Karpas-422 (cell line): Measurements from ENCODE around the gene NPY1R. TPM values are rescaled to one million over a fixed set of nuclear protein-coding genes. Genes with fewer than 3 reads are reported as not detected.

Experiments
- total RNA-seq: library from RNA; depleted of rRNA; stranded (reverse); fragments of >200 nt; shearing (Covaris generic); gene quantifications from 2 replicates; pipeline ENCODE4 v1.2.3, GENCODE V29; 2014; ENCODE audit warnings: low replicate concordance; rRNA removed

The NPY1R gene
- total RNA-seq, 1 experiment from 2014 or later = not detected

Other genes starting within 250 kb of the NPY1R start
- gene NAF1, start 165.7 kb downstream of the NPY1R start, total RNA-seq = 31.9 and 33.1 TPM in 2 replicates
- 0.15 TPM in 1 of 2 replicates, not detected in the other for gene NPY5R, start 11.3 kb upstream of the NPY1R start, total RNA-seq
- not detected in 2 replicates for gene TKTL2, start 141.2 kb upstream of the NPY1R start, total RNA-seq
- 86.0 and 89.8 TPM in 2 replicates for gene TMA16, start 162.1 kb upstream of the NPY1R start, total RNA-seq